Bronchial epithelial cell (primary cell): ENCODE data around the gene MYO6. TPM values are rescaled to one million over a fixed set of nuclear protein-coding genes. Genes with fewer than 3 reads are reported as not detected.

Source experiments
- DNase-seq: peaks from one replicate; pipeline ENCODE4 v3.0.0-alpha.2; 2010; ENCODE audit warnings: low read depth
- FAIRE-seq: peaks from 2 replicates; lab custom pipeline; 2011; peaks lifted over from hg19 to GRCh38; lab: Jason Lieb, UNC
- H3K27me3 ChIP-seq: 2 replicates; pipeline ENCODE4 v1.5.1; 2011; ENCODE audit warnings: low read length; ENCODE audit not compliant: control insufficient read depth, insufficient read depth
- H3K36me3 ChIP-seq: 2 replicates; pipeline ENCODE4 v1.5.1; 2011; ENCODE audit warnings: low read length; ENCODE audit not compliant: control insufficient read depth, insufficient read depth
- H3K4me3 ChIP-seq: 2 replicates; pipeline ENCODE4 v1.5.1; 2011; ENCODE audit warnings: mild to moderate bottlenecking, low read depth, low read length, control low read depth
- CTCF ChIP-seq: IDR thresholded peaks from 2 replicates; pipeline ENCODE4 v1.5.1; 2011; ENCODE audit warnings: mild to moderate bottlenecking, moderate library complexity, low read length, control low read depth, inconsistent platforms; ENCODE audit not compliant: insufficient read depth, severe bottlenecking
- total RNA-seq: library from RNA; depleted of rRNA; stranded (reverse); fragments of >200 nt; gene quantifications from 2 replicates; pipeline ENCODE4 v1.2.1, GENCODE V29; 2014

The MYO6 gene
- total RNA-seq, 1 donor from 2014 or later, result 13.7 TPM

- TF ChIP-seq CTCF, result no peak
- no peak overlapping the region for H3K4me3 ChIP-seq
- FAIRE-seq (no peak), DNase-seq (peak; percentile 45)
- no peaks in the 10 kb centered on the region for H3K27me3 ChIP-seq
- H3K36me3 ChIP-seq, result no peaks in the 10 kb centered on the region
These were observed 101.2 kb downstream of the MYO6 start for GRCh38 chr6:75850026-75850833.

GRCh38 chr6:75852721-75853120 lies 103.7 kb downstream of the MYO6 start:
- no peaks in the 10 kb centered on the region for H3K27me3 ChIP-seq
- H3K4me3 ChIP-seq, result no peak overlapping the region
- FAIRE-seq, result no peak
- TF ChIP-seq CTCF, result no peak
- peak; percentile 61 for DNase-seq
- H3K36me3 ChIP-seq, result no peaks in the 10 kb centered on the region

- H3K4me3 ChIP-seq, result no peak overlapping the region
- no peaks in the 10 kb centered on the region for H3K27me3 ChIP-seq
- H3K36me3 ChIP-seq, result no peaks in the 10 kb centered on the region
- no peak for TF ChIP-seq CTCF
- FAIRE-seq (no peak), DNase-seq (no peak)
These were observed 104.8 kb downstream of the MYO6 start for GRCh38 chr6:75853806-75854205.

- Histone ChIP-seq H3K36me3 (no peaks in the 10 kb centered on the region), H3K27me3 (no peaks in the 10 kb centered on the region), H3K4me3 (no peak overlapping the region)
- DNase-seq (peak; percentile 59), FAIRE-seq (no peak)
- TF ChIP-seq CTCF, result peak; percentile 40
These were observed 106.0 kb downstream of the MYO6 start for GRCh38 chr6:75855052-75855451.

GRCh38 chr6:75856902-75857301 lies 107.9 kb downstream of the MYO6 start:
- FAIRE-seq (no peak), DNase-seq (no peak)
- no peak for TF ChIP-seq CTCF
- H3K36me3 ChIP-seq, result peaks cover 2% of the 10 kb centered on the region
- H3K27me3 ChIP-seq, result no peaks in the 10 kb centered on the region
- H3K4me3 ChIP-seq, result no peak overlapping the region

- no peak for TF ChIP-seq CTCF
- H3K27me3 ChIP-seq, result no peaks in the 10 kb centered on the region
- FAIRE-seq (peak; percentile 18), DNase-seq (no peak)
- H3K36me3 ChIP-seq, result peaks cover 7% of the 10 kb centered on the region
- no peak overlapping the region for H3K4me3 ChIP-seq
These were observed 114.0 kb downstream of the MYO6 start for GRCh38 chr6:75863001-75863400.
